Liver (tissue), 9 donors: Measurements from ENCODE around the gene AHNAK2. TPM values are rescaled to one million over a fixed set of nuclear protein-coding genes. Genes with fewer than 3 reads are reported as not detected.

Experiments used
- DNase-seq: peaks from one replicate; pipeline ENCODE4 v3.0.0-alpha.2; 2017; ENCODE audit warnings: low spot score
- H3K27ac ChIP-seq, 2 donors: one replicate each; pipeline ENCODE4 v1.7.0; 2013; ENCODE audit warnings: inconsistent platforms in 2 of 2, low read length in 2 of 2, control low read depth in 1 of 2, low read depth in 1 of 2, mild to moderate bottlenecking in 1 of 2
- H3K27me3 ChIP-seq, 4 donors: one replicate each; pipeline versions ENCODE4 v1.6.1 to v1.7.0; 2013; ENCODE audit warnings: low read length in 3 of 4, inconsistent platforms in 1 of 4, mild to moderate bottlenecking in 1 of 4, moderate library complexity in 1 of 4; ENCODE audit not compliant: control insufficient read depth in 4 of 4, insufficient read depth in 4 of 4
- H3K36me3 ChIP-seq, 4 donors: one replicate each; pipeline versions ENCODE4 v1.6.1 to v1.7.0; 2013; ENCODE audit warnings: low read length in 3 of 4, mild to moderate bottlenecking in 3 of 4, low read depth in 1 of 4, moderate library complexity in 1 of 4; ENCODE audit not compliant: control insufficient read depth in 4 of 4, insufficient read depth in 3 of 4
- H3K4me1 ChIP-seq, 4 donors: one replicate each; pipeline versions ENCODE4 v1.6.1 to v1.7.0; 2013; ENCODE audit warnings: low read length in 3 of 4, mild to moderate bottlenecking in 3 of 4, moderate library complexity in 1 of 4; ENCODE audit not compliant: control insufficient read depth in 4 of 4, insufficient read depth in 4 of 4
- H3K4me3 ChIP-seq, 3 donors: one replicate each; pipeline versions ENCODE4 v1.6.1 to v1.7.0; 2013; ENCODE audit warnings: low read length in 3 of 3, control low read depth in 1 of 3, low read depth in 1 of 3, mild to moderate bottlenecking in 1 of 3
- H3K9ac ChIP-seq, 2 donors: one replicate each; pipeline ENCODE4 v1.7.0; 2013; ENCODE audit warnings: low read length in 2 of 2, mild to moderate bottlenecking in 2 of 2, moderate library complexity in 2 of 2, control low read depth in 1 of 2, low read depth in 1 of 2
- H3K9me3 ChIP-seq, 4 donors: one replicate each; pipeline versions ENCODE4 v1.6.1 to v1.7.0; 2013; ENCODE audit warnings: low read length in 3 of 4; ENCODE audit not compliant: control insufficient read depth in 4 of 4
- EGR1 ChIP-seq, 2 donors: IDR thresholded peaks; 2 replicates each; pipeline ENCODE4 v1.6.1; 2016 to 2018; ENCODE audit warnings: antibody characterized with exemption in 2 of 2, low read depth in 2 of 2
- FOXA1 ChIP-seq: IDR thresholded peaks from 2 replicates; pipeline ENCODE4 v1.6.1; 2016; ENCODE audit warnings: antibody characterized with exemption
- FOXA2 ChIP-seq: IDR thresholded peaks from 2 replicates; pipeline ENCODE4 v1.6.1; 2016; ENCODE audit warnings: antibody characterized with exemption
- GABPA ChIP-seq, 2 donors: IDR thresholded peaks in 1 of 2; conservative IDR thresholded peaks in 1 of 2; 2 replicates each; pipeline ENCODE4 v1.6.1; 2016; ENCODE audit warnings: antibody characterized with exemption in 2 of 2, mild to moderate bottlenecking in 1 of 2, moderate library complexity in 1 of 2
- HNF4A ChIP-seq, 2 donors: conservative IDR thresholded peaks; 2 replicates each; pipeline ENCODE4 v1.6.1; 2016; ENCODE audit warnings: antibody characterized with exemption in 2 of 2, mild to moderate bottlenecking in 2 of 2
- HNF4G ChIP-seq: IDR thresholded peaks from 2 replicates; pipeline ENCODE4 v1.6.1; 2016; ENCODE audit warnings: antibody characterized with exemption
- JUND ChIP-seq, 2 donors: IDR thresholded peaks; 2 replicates each; pipeline ENCODE4 v1.6.1; 2016; ENCODE audit warnings: antibody characterized with exemption in 2 of 2
- NR2F2 ChIP-seq: IDR thresholded peaks from 2 replicates; pipeline ENCODE4 v1.6.1; 2016; ENCODE audit warnings: antibody characterized with exemption
- RAD21 ChIP-seq, 2 donors: IDR thresholded peaks; 2 replicates each; pipeline ENCODE4 v1.6.1; 2016; ENCODE audit warnings: antibody characterized with exemption in 2 of 2, mild to moderate bottlenecking in 2 of 2
- SP1 ChIP-seq: IDR thresholded peaks from 2 replicates; pipeline ENCODE4 v1.6.1; 2018; ENCODE audit warnings: antibody characterized with exemption, mild to moderate bottlenecking
- TAF1 ChIP-seq: conservative IDR thresholded peaks from 2 replicates; pipeline ENCODE4 v1.6.1; 2016; ENCODE audit warnings: antibody characterized with exemption, mild to moderate bottlenecking
- YY1 ChIP-seq: IDR thresholded peaks from 2 replicates; pipeline ENCODE4 v1.6.1; 2016; ENCODE audit warnings: antibody characterized with exemption, mild to moderate bottlenecking
- WGBS: extraction: QIAGEN DNeasy Blood & Tissue Kit; methylation state at CpG from one replicate; pipeline ENCODE4 v1.1.7; 2013; 5-methylcytosine and 5-hydroxymethylcytosine counted together
- polyA plus RNA-seq, 2 donors: library from polyadenylated mRNA; stranded (reverse) in 1 of 2; unstranded in 1 of 2; fragments of 200-250 nt in 1 of 2; fragments of >200 nt in 1 of 2; fragmentation: Nextera tagmentation in 1 of 2; extraction: Ambion mirVana in 1 of 2; gene quantifications; one replicate each; pipeline versions ENCODE4 v1.2.1 to v1.2.3, GENCODE V29; 2013 to 2015
- total RNA-seq, 2 donors: library from RNA; depleted of rRNA; stranded (reverse); fragments of >200 nt; gene quantifications; one replicate each; pipeline ENCODE4 v1.2.3, GENCODE V29; 2014
- TF ChIP-seq, protein P1 (sequence below): fragments of 150-350 bp; IDR thresholded peaks from 2 replicates; pipeline ENCODE4 v1.5.1; 2017; ENCODE audit warnings: improper control_type of control experiment, low read depth, low read length; ENCODE audit not compliant: missing input control
- TF ChIP-seq, protein P2 (sequence below): IDR thresholded peaks from 2 replicates; pipeline ENCODE4 v1.6.1; 2016; ENCODE audit warnings: antibody characterized with exemption
- TF ChIP-seq, protein P3 (sequence below): IDR thresholded peaks from 2 replicates; pipeline ENCODE4 v1.6.1; 2016; ENCODE audit warnings: antibody characterized with exemption
- TF ChIP-seq, protein P4 (sequence below): IDR thresholded peaks from 2 replicates; pipeline ENCODE4 v1.6.1; 2016; ENCODE audit warnings: antibody characterized with exemption
- donor health status: healthy.
- donor health status: healthy.
- donor health status: healthy.
- donor health status: healthy.
- donor health status: healthy.

Gene AHNAK2
- total and polyA plus RNA-seq, 4 donors, result 0.05 to 2.6 (median 1.2) TPM

DNA sequence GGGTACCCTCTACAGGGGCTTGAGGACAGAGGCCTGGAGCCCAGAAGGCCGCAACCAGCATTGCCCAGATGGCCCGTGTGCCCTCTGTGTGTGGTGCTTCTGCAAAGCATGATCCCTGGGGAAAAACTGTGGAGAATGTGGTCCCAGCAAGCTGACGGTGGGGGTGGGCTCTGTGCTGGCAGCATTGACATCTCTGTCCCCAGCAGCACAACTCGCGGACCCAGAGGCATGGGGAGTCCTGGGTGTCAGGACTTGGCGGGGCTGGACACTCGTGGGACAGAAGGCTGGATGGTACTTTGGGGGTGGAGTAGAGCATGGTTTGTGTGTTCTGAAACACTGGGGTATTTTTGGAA lies 11.8 kb upstream of the AHNAK2 start:
- Histone ChIP-seq H3K27ac (no peak overlapping the region), H3K27me3 (no peaks in the 10 kb centered on the region), H3K36me3 (peaks cover 0 to 14% (median 3%) of the 10 kb centered on the region in 4 donors), H3K4me3 (no peak overlapping the region), H3K9ac (no peak overlapping the region), H3K9me3 (no peaks in the 10 kb centered on the region), H3K4me1 (peaks cover 1 to 12% (median 9%) of the 10 kb centered on the region in 4 donors)
- WGBS, result 93% methylated on average over 7 of the region's 7 CpGs
- no peak for DNase-seq
- TF ChIP-seq, protein P1, sequence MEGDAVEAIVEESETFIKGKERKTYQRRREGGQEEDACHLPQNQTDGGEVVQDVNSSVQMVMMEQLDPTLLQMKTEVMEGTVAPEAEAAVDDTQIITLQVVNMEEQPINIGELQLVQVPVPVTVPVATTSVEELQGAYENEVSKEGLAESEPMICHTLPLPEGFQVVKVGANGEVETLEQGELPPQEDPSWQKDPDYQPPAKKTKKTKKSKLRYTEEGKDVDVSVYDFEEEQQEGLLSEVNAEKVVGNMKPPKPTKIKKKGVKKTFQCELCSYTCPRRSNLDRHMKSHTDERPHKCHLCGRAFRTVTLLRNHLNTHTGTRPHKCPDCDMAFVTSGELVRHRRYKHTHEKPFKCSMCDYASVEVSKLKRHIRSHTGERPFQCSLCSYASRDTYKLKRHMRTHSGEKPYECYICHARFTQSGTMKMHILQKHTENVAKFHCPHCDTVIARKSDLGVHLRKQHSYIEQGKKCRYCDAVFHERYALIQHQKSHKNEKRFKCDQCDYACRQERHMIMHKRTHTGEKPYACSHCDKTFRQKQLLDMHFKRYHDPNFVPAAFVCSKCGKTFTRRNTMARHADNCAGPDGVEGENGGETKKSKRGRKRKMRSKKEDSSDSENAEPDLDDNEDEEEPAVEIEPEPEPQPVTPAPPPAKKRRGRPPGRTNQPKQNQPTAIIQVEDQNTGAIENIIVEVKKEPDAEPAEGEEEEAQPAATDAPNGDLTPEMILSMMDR, result no peak
- no peak for TF ChIP-seq FOXA1
- no peak for TF ChIP-seq HNF4G
- TF ChIP-seq, protein P2, sequence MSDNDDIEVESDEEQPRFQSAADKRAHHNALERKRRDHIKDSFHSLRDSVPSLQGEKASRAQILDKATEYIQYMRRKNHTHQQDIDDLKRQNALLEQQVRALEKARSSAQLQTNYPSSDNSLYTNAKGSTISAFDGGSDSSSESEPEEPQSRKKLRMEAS, result no peak
- TF ChIP-seq HNF4A (conservative IDR thresholded peaks at IDR 0.05), result no peak

- Histone ChIP-seq H3K9me3 (no peaks in the 10 kb centered on the region), H3K27me3 (no peaks in the 10 kb centered on the region), H3K4me3 (no peak overlapping the region), H3K4me1 (peaks cover 4 to 12% (median 9%) of the 10 kb centered on the region in 4 donors), H3K27ac (no peak overlapping the region), H3K36me3 (peaks cover 0 to 12% (median 3%) of the 10 kb centered on the region in 4 donors), H3K9ac (no peak overlapping the region)
- no peak for TF ChIP-seq HNF4G
- no peak for TF ChIP-seq YY1
- no peak for TF ChIP-seq HNF4A (conservative IDR thresholded peaks at IDR 0.05)
- no peak for TF ChIP-seq FOXA2
- TF ChIP-seq NR2F2, result no peak
- DNase-seq, result no peak
- WGBS, result 91% methylated on average over 16 of the region's 16 CpGs
These were observed 11.2 kb upstream of the AHNAK2 start for GRCh38 chr14:104989236-104989950.

DNA sequence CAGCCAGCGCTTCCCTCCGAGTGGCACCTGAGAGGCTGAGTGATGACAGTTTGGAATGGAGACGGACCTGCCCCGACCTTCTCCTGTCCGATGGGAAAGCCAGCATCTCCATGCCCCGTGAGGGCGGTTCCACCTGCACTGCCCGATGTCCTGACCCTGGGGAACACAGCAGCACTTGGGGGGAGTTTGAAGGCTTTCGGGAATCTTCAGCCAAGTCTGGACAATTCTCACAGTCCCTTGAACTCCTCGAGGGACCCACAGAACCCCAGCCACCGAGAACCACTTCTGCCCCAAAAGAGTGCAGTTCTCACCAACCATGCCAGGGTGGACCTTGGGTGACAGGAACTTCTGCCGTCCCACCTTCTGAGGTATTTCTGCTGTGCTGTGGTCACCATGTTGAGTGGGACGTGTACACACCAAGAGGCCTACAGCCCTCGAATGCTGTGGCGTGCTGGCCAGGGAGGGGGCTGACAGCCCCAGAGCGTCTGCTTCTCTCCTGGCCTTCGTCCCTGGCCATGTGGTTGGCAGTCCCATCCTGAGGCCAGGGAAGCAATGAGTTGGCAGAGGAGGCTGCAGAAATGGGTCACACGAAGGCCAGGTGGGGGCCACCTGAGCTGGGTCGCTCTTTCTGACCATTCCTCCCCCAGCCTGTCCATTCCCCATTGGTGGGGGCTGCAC lies 8.5 kb upstream of the AHNAK2 start:
- H3K4me1 ChIP-seq, result peaks cover 4 to 12% (median 9%) of the 10 kb centered on the region in 4 donors
- H3K27ac ChIP-seq, result no peak overlapping the region
- H3K9ac ChIP-seq, result peak overlapping the region in 1 of 2 donors; percentile 36
- peak overlapping the region in 2 of 3 donors; percentile 89 to 93 for H3K4me3 ChIP-seq
- WGBS, result 69% methylated on average over 19 of the region's 19 CpGs
- H3K36me3 ChIP-seq, result peaks cover 0 to 6% (median under 1%) of the 10 kb centered on the region in 4 donors
- DNase-seq, result no peak
- no peaks in the 10 kb centered on the region for H3K9me3 ChIP-seq
- H3K27me3 ChIP-seq, result no peaks in the 10 kb centered on the region
- no peak for TF ChIP-seq RAD21 (IDR thresholded peaks at IDR 0.05)
- no peak for TF ChIP-seq TAF1
- no peak for TF ChIP-seq SP1
- no peak for TF ChIP-seq YY1
- no peak for TF ChIP-seq GABPA (IDR thresholded peaks at IDR 0.05 in 1 of 2, conservative IDR thresholded peaks at IDR 0.05 in 1 of 2)
- TF ChIP-seq, protein P3, sequence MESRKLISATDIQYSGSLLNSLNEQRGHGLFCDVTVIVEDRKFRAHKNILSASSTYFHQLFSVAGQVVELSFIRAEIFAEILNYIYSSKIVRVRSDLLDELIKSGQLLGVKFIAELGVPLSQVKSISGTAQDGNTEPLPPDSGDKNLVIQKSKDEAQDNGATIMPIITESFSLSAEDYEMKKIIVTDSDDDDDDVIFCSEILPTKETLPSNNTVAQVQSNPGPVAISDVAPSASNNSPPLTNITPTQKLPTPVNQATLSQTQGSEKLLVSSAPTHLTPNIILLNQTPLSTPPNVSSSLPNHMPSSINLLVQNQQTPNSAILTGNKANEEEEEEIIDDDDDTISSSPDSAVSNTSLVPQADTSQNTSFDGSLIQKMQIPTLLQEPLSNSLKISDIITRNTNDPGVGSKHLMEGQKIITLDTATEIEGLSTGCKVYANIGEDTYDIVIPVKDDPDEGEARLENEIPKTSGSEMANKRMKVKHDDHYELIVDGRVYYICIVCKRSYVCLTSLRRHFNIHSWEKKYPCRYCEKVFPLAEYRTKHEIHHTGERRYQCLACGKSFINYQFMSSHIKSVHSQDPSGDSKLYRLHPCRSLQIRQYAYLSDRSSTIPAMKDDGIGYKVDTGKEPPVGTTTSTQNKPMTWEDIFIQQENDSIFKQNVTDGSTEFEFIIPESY, result no peak
- TF ChIP-seq HNF4A (conservative IDR thresholded peaks at IDR 0.05), result no peak
- TF ChIP-seq, protein P4, sequence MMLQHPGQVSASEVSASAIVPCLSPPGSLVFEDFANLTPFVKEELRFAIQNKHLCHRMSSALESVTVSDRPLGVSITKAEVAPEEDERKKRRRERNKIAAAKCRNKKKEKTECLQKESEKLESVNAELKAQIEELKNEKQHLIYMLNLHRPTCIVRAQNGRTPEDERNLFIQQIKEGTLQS, result no peak
- no peak for TF ChIP-seq EGR1 (IDR thresholded peaks at IDR 0.05; ENCODE audit: low read depth in 2 of 2)
- TF ChIP-seq HNF4G, result no peak
- TF ChIP-seq, protein P1, result no peak
- no peak for TF ChIP-seq JUND (IDR thresholded peaks at IDR 0.05)
